H9 (cell line): ENCODE data around the gene PEMT. TPM values are rescaled to one million over a fixed set of nuclear protein-coding genes. Genes with fewer than 3 reads are reported as not detected.

Experiments
- DNase-seq: peaks from one replicate; pipeline ENCODE4 v3.0.0-alpha.2; 2017
- H2AFZ ChIP-seq: one replicate; pipeline ENCODE4 v1.6.1; 2013; ENCODE audit warnings: mild to moderate bottlenecking, low read length, control low read depth, moderate library complexity
- H2AK5ac ChIP-seq: 2 replicates; pipeline ENCODE4 v1.6.1; 2013; ENCODE audit warnings: low read length, control low read depth, mixed read lengths; ENCODE audit not compliant: insufficient read length
- H2BK120ac ChIP-seq: one replicate; pipeline ENCODE4 v1.6.1; 2013; ENCODE audit warnings: low read depth, mild to moderate bottlenecking, low read length, control low read depth, inconsistent platforms; ENCODE audit not compliant: poor library complexity, severe bottlenecking
- H2BK12ac ChIP-seq: 2 replicates; pipeline ENCODE4 v1.6.1; 2013; ENCODE audit warnings: low read length, control low read depth, mixed read lengths, low read depth; ENCODE audit not compliant: insufficient read length
- H2BK15ac ChIP-seq: 2 replicates; pipeline ENCODE4 v1.6.1; 2013; ENCODE audit warnings: low read depth, low read length, control low read depth
- H2BK20ac ChIP-seq: one replicate; pipeline ENCODE4 v1.6.1; 2013; ENCODE audit warnings: low read depth, mild to moderate bottlenecking, low read length, control low read depth, inconsistent platforms; ENCODE audit not compliant: poor library complexity, severe bottlenecking
- H2BK5ac ChIP-seq: 2 replicates; pipeline ENCODE4 v1.6.1; 2013; ENCODE audit warnings: low read length, control low read depth, mixed read lengths; ENCODE audit not compliant: insufficient read length
- H3K14ac ChIP-seq: 2 replicates; pipeline ENCODE4 v1.6.1; 2013; ENCODE audit warnings: low read length, control low read depth; ENCODE audit not compliant: insufficient read depth
- H3K18ac ChIP-seq: 2 replicates; pipeline ENCODE4 v1.6.1; 2013; ENCODE audit warnings: low read depth, mild to moderate bottlenecking, mixed read lengths, low read length, control low read depth; ENCODE audit not compliant: insufficient read length
- H3K23ac ChIP-seq: 2 replicates; pipeline ENCODE4 v1.6.1; 2013; ENCODE audit warnings: low read length, control low read depth, mixed read lengths, low read depth; ENCODE audit not compliant: insufficient read length
- H3K23me2 ChIP-seq: 2 replicates; pipeline ENCODE4 v1.6.1; 2013; ENCODE audit warnings: low read depth, mild to moderate bottlenecking, mixed read lengths, low read length, control low read depth; ENCODE audit not compliant: insufficient read length, poor library complexity, severe bottlenecking
- H3K27ac ChIP-seq: 2 replicates; pipeline ENCODE4 v1.5.1; 2013; ENCODE audit warnings: low read length, control low read depth, mixed read lengths, low read depth; ENCODE audit not compliant: insufficient read length
- H3K27me3 ChIP-seq: 2 replicates; pipeline ENCODE4 v1.6.1; 2013; ENCODE audit warnings: low read length, control low read depth, inconsistent platforms; ENCODE audit not compliant: insufficient read depth
- H3K4ac ChIP-seq: 2 replicates; pipeline ENCODE4 v1.6.1; 2013; ENCODE audit warnings: low read depth, mild to moderate bottlenecking, control low read depth, inconsistent platforms, low read length, moderate library complexity
- H3K4me1 ChIP-seq: 2 replicates; pipeline ENCODE4 v1.6.1; 2013; ENCODE audit warnings: low read length, control low read depth, inconsistent platforms; ENCODE audit not compliant: insufficient read depth
- H3K4me2 ChIP-seq: 2 replicates; pipeline ENCODE4 v1.6.1; 2013; ENCODE audit warnings: low read length, control low read depth, mixed read lengths; ENCODE audit not compliant: insufficient read length, insufficient read depth
- H3K56ac ChIP-seq: 2 replicates; pipeline ENCODE4 v1.6.1; 2013; ENCODE audit warnings: low read depth, mild to moderate bottlenecking, mixed read lengths, low read length, control low read depth; ENCODE audit not compliant: insufficient read length
- H3K79me1 ChIP-seq: 2 replicates; pipeline ENCODE4 v1.6.1; 2013; ENCODE audit warnings: low read depth, mild to moderate bottlenecking, moderate library complexity, low read length, control low read depth, inconsistent platforms; ENCODE audit not compliant: insufficient read depth, poor library complexity, severe bottlenecking
- H3K79me2 ChIP-seq: 2 replicates; pipeline ENCODE4 v1.6.1; 2013; ENCODE audit warnings: low read length, control low read depth, inconsistent platforms; ENCODE audit not compliant: insufficient read depth
- H3K9ac ChIP-seq: 2 replicates; pipeline ENCODE4 v1.6.1; 2013; ENCODE audit warnings: low read length, control low read depth, mixed read lengths; ENCODE audit not compliant: insufficient read length; ENCODE audit errors: extremely low read depth
- H3K9me3 ChIP-seq: one replicate; pipeline ENCODE4 v1.6.1; 2013; ENCODE audit warnings: low read depth, low read length, inconsistent platforms; ENCODE audit not compliant: control insufficient read depth
- H3T11ph ChIP-seq: one replicate; pipeline ENCODE4 v1.6.1; 2013; ENCODE audit warnings: mild to moderate bottlenecking, low read length, control low read depth, inconsistent platforms
- H4K20me1 ChIP-seq: one replicate; pipeline ENCODE4 v1.6.1; 2013; ENCODE audit not compliant: control insufficient read depth, insufficient read length, insufficient read depth
- H4K5ac ChIP-seq: 2 replicates; pipeline ENCODE4 v1.6.1; 2013; ENCODE audit warnings: low read depth, mild to moderate bottlenecking, mixed read lengths, low read length, control low read depth; ENCODE audit not compliant: insufficient read length
- H4K8ac ChIP-seq: replicated peaks from 2 replicates; pipeline ENCODE4 v1.6.1; 2013; ENCODE audit warnings: low read length, control low read depth, mixed read lengths, low read depth; ENCODE audit not compliant: insufficient read length
- H4K91ac ChIP-seq: 2 replicates; pipeline ENCODE4 v1.6.1; 2013; ENCODE audit warnings: low read depth, mild to moderate bottlenecking, moderate library complexity, mixed read lengths, low read length, control low read depth; ENCODE audit not compliant: insufficient read length
- H3K27ac Mint-ChIP-seq, 3 experiments: 2 replicates in 2 of 3; 3 replicates in 1 of 3; pipeline ENCODE4 v1.8.0; 2020 to 2021; ENCODE audit warnings: mixed read lengths in 3 of 3, mild to moderate bottlenecking in 1 of 3, moderate library complexity in 1 of 3
- H3K27me3 Mint-ChIP-seq: 2 replicates; pipeline ENCODE4 v1.8.0; 2021; ENCODE audit warnings: low read depth, mild to moderate bottlenecking, moderate library complexity, mixed read lengths
- H3K36me3 Mint-ChIP-seq, 3 experiments: 2 replicates in 2 of 3; 3 replicates in 1 of 3; pipeline ENCODE4 v1.8.0; 2020 to 2021; ENCODE audit warnings: low read depth in 3 of 3, mixed read lengths in 3 of 3; ENCODE audit not compliant: insufficient read depth in 1 of 3
- H3K4me1 Mint-ChIP-seq, 2 experiments: 2 replicates each; pipeline ENCODE4 v1.8.0; 2020; ENCODE audit warnings: mixed read lengths in 2 of 2
- H3K4me3 Mint-ChIP-seq, 2 experiments: 2 replicates in 1 of 2; 3 replicates in 1 of 2; pipeline ENCODE4 v1.8.0; 2020 to 2021; ENCODE audit warnings: mild to moderate bottlenecking in 2 of 2, mixed read lengths in 2 of 2, moderate library complexity in 1 of 2
- H3K9me3 Mint-ChIP-seq, 2 experiments: 2 replicates in 1 of 2; 3 replicates in 1 of 2; pipeline ENCODE4 v1.8.0; 2020; ENCODE audit warnings: mild to moderate bottlenecking in 2 of 2, mixed read lengths in 2 of 2, moderate library complexity in 1 of 2
- CTCF ChIP-seq: fragments of 200-600 bp; sonication (generic); conservative IDR thresholded peaks from 3 replicates; pipeline ENCODE4 v1.8.0; 2021; ENCODE audit warnings: antibody characterized with exemption, mild to moderate bottlenecking
- WGBS: extraction: QIAGEN DNeasy Blood & Tissue Kit; methylation state at CpG from one replicate; pipeline ENCODE4 v1.1.7; 2013; ENCODE audit warnings: missing lambda C conversion rate, low lambda C conversion rate, mixed read lengths; ENCODE audit not compliant: insufficient read length; ENCODE audit errors: extremely low coverage; 5-methylcytosine and 5-hydroxymethylcytosine counted together
- total RNA-seq: library from RNA; stranded (reverse); gene quantifications from 2 replicates; pipeline ENCODE4 v1.2.1, GENCODE V29; 2021

PEMT gene
- total RNA-seq, 1 experiment from 2014 or later: 63.2 TPM

- no peak overlapping the region; the same call in 1 of the 2 replicates for H3K4ac ChIP-seq
- H2AK5ac ChIP-seq: no peak overlapping the region
- H3K27me3 Mint-ChIP-seq: no peaks in the 10 kb centered on the region; the same call in 1 of the 2 replicates
- no peaks in the 10 kb centered on the region for H3K9me3 Mint-ChIP-seq
- H2BK20ac ChIP-seq: no peak overlapping the region
- H3K36me3 Mint-ChIP-seq: no peaks in the 10 kb centered on the region; a peak in 1 of 7 replicates
- no peaks in the 10 kb centered on the region for H3K9me3 ChIP-seq
- H3K79me1 ChIP-seq: no peaks in the 10 kb centered on the region
- DNase-seq: no peak
- H2BK15ac ChIP-seq: no peak overlapping the region
- H4K8ac ChIP-seq: no peak overlapping the region
- H3T11ph ChIP-seq: no peak overlapping the region
- no peak overlapping the region for H2AFZ ChIP-seq
- H3K4me3 Mint-ChIP-seq: no peak overlapping the region
- H3K27ac ChIP-seq: no peak overlapping the region
- no peak overlapping the region for H3K14ac ChIP-seq
- H2BK12ac ChIP-seq: no peak overlapping the region
- no peak overlapping the region for H3K18ac ChIP-seq
- H3K23me2 ChIP-seq: no peaks in the 10 kb centered on the region
- H3K23ac ChIP-seq: no peak overlapping the region
- no peak overlapping the region; a peak in 1 of 7 replicates for H3K27ac Mint-ChIP-seq
- H3K27me3 ChIP-seq: no peaks in the 10 kb centered on the region
- TF ChIP-seq CTCF: no peak
- H3K4me1 ChIP-seq: no peaks in the 10 kb centered on the region
- no peak overlapping the region for H4K5ac ChIP-seq
- no peaks in the 10 kb centered on the region for H4K20me1 ChIP-seq
- H4K91ac ChIP-seq: no peak overlapping the region
- H3K4me2 ChIP-seq: no peak overlapping the region
- H3K9ac ChIP-seq: no peak overlapping the region
- H3K56ac ChIP-seq: no peak overlapping the region
- no peaks in the 10 kb centered on the region for H3K79me2 ChIP-seq
- H2BK120ac ChIP-seq: no peak overlapping the region
- H3K4me1 Mint-ChIP-seq: peaks cover 4 to 5% of the 10 kb centered on the region in 2 experiments; a peak in 3 of 4 replicates
- WGBS: no CpG with 5 or more reads among the region's 10 CpGs
- no peak overlapping the region for H2BK5ac ChIP-seq
These were observed 51.9 kb downstream of the PEMT start for GRCh38 chr17:17539591-17539990.
